GM06990 (cell line): Measurements from ENCODE around the gene SPACA9.

Experiments
- DNase-seq: peaks from one replicate; pipeline ENCODE4 v3.0.0-alpha.2; 2011; ENCODE audit not compliant: insufficient read length; ENCODE audit errors: extremely low read depth
- H3K27me3 ChIP-seq: replicated peaks from 2 replicates; pipeline ENCODE4 v1.6.0; 2011; ENCODE audit warnings: low read length; ENCODE audit not compliant: control insufficient read depth, insufficient read depth
- H3K36me3 ChIP-seq: 2 replicates; pipeline ENCODE4 v1.5.1; 2011; ENCODE audit warnings: low read length; ENCODE audit not compliant: control insufficient read depth, insufficient read depth
- H3K4me3 ChIP-seq: replicated peaks from 2 replicates; pipeline ENCODE4 v1.5.1; 2011; ENCODE audit warnings: low read depth, mild to moderate bottlenecking, control low read depth, low read length
- TF ChIP-seq, protein P1 (sequence below): IDR thresholded peaks from 2 replicates; pipeline ENCODE4 v1.5.1; 2011; ENCODE audit warnings: low read length, control low read depth, mild to moderate bottlenecking, inconsistent platforms; ENCODE audit not compliant: insufficient read depth, poor library complexity, severe bottlenecking

The SPACA9 gene

DNA sequence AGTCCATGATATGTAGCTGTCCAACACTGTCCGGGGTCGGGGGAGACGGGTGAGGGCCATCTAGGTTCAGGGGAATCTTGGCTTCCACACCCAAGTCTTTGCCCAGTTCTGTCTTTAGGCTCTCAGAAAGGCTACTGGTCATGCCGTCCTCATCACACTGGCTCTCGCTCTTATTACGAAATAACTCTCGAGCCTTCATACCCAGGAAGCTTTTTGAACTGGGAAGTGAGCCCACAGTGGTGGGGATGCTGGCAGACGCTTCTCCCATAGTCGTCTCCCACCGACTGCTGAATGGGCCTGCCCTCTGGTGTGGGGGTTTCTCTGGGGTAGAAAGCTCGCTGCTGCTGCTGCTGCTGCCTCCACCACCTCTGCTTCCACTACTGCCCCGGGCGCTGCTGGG, 17.6 kb downstream of the SPACA9 start:
- TF ChIP-seq, protein P1, sequence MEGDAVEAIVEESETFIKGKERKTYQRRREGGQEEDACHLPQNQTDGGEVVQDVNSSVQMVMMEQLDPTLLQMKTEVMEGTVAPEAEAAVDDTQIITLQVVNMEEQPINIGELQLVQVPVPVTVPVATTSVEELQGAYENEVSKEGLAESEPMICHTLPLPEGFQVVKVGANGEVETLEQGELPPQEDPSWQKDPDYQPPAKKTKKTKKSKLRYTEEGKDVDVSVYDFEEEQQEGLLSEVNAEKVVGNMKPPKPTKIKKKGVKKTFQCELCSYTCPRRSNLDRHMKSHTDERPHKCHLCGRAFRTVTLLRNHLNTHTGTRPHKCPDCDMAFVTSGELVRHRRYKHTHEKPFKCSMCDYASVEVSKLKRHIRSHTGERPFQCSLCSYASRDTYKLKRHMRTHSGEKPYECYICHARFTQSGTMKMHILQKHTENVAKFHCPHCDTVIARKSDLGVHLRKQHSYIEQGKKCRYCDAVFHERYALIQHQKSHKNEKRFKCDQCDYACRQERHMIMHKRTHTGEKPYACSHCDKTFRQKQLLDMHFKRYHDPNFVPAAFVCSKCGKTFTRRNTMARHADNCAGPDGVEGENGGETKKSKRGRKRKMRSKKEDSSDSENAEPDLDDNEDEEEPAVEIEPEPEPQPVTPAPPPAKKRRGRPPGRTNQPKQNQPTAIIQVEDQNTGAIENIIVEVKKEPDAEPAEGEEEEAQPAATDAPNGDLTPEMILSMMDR = no peak
- DNase-seq = no peak
- H3K36me3 ChIP-seq = peaks cover 29% of the 10 kb centered on the region
- H3K27me3 ChIP-seq = no peaks in the 10 kb centered on the region
- H3K4me3 ChIP-seq = no peak overlapping the region

DNA sequence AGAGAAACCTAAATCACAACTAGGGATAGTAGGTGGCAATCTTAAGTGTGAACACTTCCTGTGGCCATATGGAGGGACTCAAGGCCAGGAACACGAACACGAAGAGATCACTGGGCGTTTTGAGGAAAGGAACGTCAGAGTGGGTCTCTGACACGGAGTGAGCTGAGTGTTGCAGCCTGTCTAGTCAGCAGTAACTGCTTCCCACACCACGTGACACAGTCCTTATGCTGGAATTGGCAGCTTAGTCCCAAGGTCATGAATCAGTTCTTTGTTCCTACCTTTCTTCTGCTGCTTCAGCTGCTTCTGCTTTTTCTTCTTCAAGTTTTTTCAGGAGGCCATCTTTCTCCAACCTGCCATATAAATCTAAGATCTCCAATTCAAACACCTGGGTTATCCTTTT, 18.2 kb downstream of the SPACA9 start:
- no peak for DNase-seq
- Histone ChIP-seq H3K27me3 (no peaks in the 10 kb centered on the region), H3K36me3 (peaks cover 29% of the 10 kb centered on the region), H3K4me3 (no peak overlapping the region)
- TF ChIP-seq, protein P1 = no peak

DNA sequence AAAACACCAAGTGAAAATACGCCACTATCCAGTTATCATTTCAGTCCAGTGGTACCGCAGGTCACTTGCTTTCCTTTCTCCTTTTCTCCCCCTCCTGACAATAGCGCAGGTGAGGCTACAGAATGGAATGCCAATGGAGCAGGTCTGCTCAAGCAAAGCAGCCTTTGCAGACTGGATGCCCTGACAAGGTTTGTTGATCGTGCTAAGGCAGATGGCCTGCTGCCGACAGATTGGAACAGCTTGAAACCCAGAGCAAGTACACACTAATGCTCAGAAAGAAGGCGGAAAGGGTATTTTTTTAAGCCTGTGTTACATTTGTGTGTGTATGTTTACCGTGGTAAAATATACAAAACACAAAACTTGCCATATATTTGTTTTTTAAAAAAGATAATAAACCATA, 19.4 kb downstream of the SPACA9 start:
- TF ChIP-seq, protein P1 = no peak
- Histone ChIP-seq H3K27me3 (no peaks in the 10 kb centered on the region), H3K36me3 (peaks cover 29% of the 10 kb centered on the region), H3K4me3 (no peak overlapping the region)
- no peak for DNase-seq

DNA sequence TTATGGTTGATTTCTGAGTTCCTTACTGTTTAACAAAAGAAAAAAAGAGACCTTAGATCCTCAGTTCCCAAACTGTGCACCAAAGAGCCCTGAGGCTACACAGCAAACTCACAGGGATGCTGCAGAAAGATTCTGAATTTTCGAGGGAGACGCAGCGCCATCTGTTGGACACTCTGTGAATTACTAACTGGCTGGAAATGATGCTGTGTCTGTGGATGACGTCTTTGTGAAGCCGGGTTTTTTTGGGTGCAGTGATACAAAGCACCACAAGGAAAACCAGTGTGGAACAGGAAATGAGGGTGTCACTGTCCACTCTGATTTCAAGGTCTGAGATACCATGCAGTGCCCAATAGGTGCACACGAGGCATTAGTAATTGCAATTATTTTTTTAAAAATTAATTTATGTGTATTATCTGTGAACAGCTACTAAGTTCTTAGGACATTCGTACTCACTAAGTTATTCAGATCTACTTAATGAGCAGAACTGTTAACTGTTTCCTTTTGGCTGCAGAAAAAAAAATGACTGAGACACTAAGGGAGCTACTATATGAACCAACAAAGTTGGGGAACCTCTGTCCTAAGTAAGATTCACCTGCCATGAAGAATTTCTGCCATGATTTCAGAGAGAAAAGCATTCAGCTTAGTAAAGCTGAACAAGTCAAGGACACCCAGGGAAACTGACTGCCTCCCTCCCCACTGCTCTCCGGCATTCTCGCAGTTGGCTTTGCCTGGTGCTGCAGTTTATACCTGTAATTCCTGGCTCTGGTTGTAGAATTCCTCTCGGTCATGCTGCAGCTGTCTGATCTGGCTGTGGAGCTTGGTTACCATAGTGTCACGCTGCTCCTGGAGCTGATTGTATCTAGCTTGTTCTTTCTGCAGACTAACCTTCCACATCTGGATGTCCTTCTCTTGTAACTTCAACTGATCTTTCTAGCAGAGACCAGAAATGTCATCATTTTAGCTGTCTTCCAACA, 23.4 kb downstream of the SPACA9 start:
- H3K27me3 ChIP-seq = no peaks in the 10 kb centered on the region
- TF ChIP-seq, protein P1 = peak; percentile 89
- no peak overlapping the region for H3K4me3 ChIP-seq
- H3K36me3 ChIP-seq = peaks cover 17% of the 10 kb centered on the region
- DNase-seq = peak; percentile 25

DNA sequence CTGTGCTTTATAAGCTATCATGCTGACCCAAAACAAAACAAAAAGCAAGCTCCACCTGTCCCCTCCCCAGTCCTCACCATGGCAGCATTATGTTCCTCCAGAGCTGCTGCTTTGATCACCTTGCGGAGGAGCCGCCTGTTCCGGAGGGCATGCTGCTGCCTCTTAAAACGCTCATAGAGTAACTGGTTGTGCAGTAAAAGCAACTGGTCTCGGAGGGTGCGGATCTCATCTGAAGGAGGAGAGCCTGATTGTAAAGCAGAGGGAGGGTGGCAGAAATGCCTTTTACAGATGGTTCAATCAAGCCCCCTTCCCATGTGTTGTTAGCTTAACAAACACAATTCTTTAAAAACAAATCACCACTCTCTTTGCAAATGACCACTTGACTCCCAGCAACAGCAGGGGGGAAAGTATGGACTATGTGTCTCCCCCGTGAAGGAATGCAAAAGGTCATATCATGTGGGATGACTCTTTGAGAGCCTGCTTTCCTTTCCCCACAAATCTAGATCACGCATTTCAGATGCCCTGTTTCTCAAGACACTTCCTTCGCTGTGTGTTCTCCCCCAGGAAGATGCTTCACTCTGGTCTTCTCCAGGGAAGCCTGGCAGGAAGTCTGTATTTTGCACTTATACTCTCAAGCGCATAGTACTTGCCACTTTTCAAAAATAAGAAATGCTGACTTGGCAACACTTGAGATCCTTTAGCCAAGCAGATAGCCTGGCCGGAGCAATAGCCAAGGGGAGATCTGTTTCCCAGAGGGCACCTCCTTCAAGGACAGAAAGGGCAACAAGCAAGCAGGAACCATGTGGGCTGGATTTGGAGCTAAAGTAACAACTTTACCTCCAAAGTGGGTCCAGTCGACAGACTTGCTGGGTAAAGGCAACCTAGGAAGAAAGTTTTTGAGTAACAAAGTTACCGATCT, 25.1 kb downstream of the SPACA9 start:
- no peaks in the 10 kb centered on the region for H3K27me3 ChIP-seq
- TF ChIP-seq, protein P1 = no peak
- peaks cover 12% of the 10 kb centered on the region for H3K36me3 ChIP-seq
- no peak overlapping the region for H3K4me3 ChIP-seq
- DNase-seq = no peak
